ENCODE results near the gene KIRREL3.

The KIRREL3 gene

GRCh38 chr11:126893796-126894195 is 106.8 kb downstream of the KIRREL3 start:
- no peaks in the 10 kb centered on the region for H3K4me1 ChIP-seq (ENCODE audit: control insufficient read depth, insufficient read depth, low read length)
- H3K4me3 ChIP-seq (ENCODE audit: low read length): no peak overlapping the region
- H3K36me3 ChIP-seq (ENCODE audit: control insufficient read depth, insufficient read depth, low read length): no peaks in the 10 kb centered on the region
- no peaks in the 10 kb centered on the region for H3K27me3 ChIP-seq (ENCODE audit: control insufficient read depth, insufficient read depth, low read length)
- no peak overlapping the region for H3K9ac ChIP-seq (ENCODE audit: low read length)
- H3K27ac ChIP-seq (ENCODE audit: low read depth, low read length): no peak overlapping the region

GRCh38 chr11:126892756-126893155 is 107.8 kb downstream of the KIRREL3 start:
- Histone ChIP-seq H3K4me1 (ENCODE audit: control insufficient read depth, insufficient read depth, low read length) (no peaks in the 10 kb centered on the region), H3K27ac (ENCODE audit: low read depth, low read length) (no peak overlapping the region), H3K36me3 (ENCODE audit: control insufficient read depth, insufficient read depth, low read length) (no peaks in the 10 kb centered on the region), H3K27me3 (ENCODE audit: control insufficient read depth, insufficient read depth, low read length) (no peaks in the 10 kb centered on the region), H3K4me3 (ENCODE audit: low read length) (no peak overlapping the region), H3K9ac (ENCODE audit: low read length) (no peak overlapping the region)

GRCh38 chr11:126891556-126892217 is 108.9 kb downstream of the KIRREL3 start:
- Histone ChIP-seq H3K27ac (ENCODE audit: low read depth, low read length) (no peak overlapping the region), H3K4me3 (ENCODE audit: low read length) (no peak overlapping the region), H3K4me1 (ENCODE audit: control insufficient read depth, insufficient read depth, low read length) (no peaks in the 10 kb centered on the region), H3K9ac (ENCODE audit: low read length) (no peak overlapping the region), H3K27me3 (ENCODE audit: control insufficient read depth, insufficient read depth, low read length) (no peaks in the 10 kb centered on the region), H3K36me3 (ENCODE audit: control insufficient read depth, insufficient read depth, low read length) (no peaks in the 10 kb centered on the region)

GRCh38 chr11:126890561-126890960 is 110.0 kb downstream of the KIRREL3 start:
- Histone ChIP-seq H3K27ac (ENCODE audit: low read depth, low read length) (no peak overlapping the region), H3K36me3 (ENCODE audit: control insufficient read depth, insufficient read depth, low read length) (no peaks in the 10 kb centered on the region), H3K4me3 (ENCODE audit: low read length) (no peak overlapping the region), H3K4me1 (ENCODE audit: control insufficient read depth, insufficient read depth, low read length) (no peaks in the 10 kb centered on the region), H3K9ac (ENCODE audit: low read length) (no peak overlapping the region), H3K27me3 (ENCODE audit: control insufficient read depth, insufficient read depth, low read length) (no peaks in the 10 kb centered on the region)

GRCh38 chr11:126888115-126888712 is 112.4 kb downstream of the KIRREL3 start:
- Histone ChIP-seq H3K27me3 (ENCODE audit: control insufficient read depth, insufficient read depth, low read length) (no peaks in the 10 kb centered on the region), H3K4me1 (ENCODE audit: control insufficient read depth, insufficient read depth, low read length) (no peaks in the 10 kb centered on the region), H3K36me3 (ENCODE audit: control insufficient read depth, insufficient read depth, low read length) (no peaks in the 10 kb centered on the region), H3K4me3 (ENCODE audit: low read length) (no peak overlapping the region), H3K27ac (ENCODE audit: low read depth, low read length) (no peak overlapping the region), H3K9ac (ENCODE audit: low read length) (no peak overlapping the region)

GRCh38 chr11:126886636-126887035 is 113.9 kb downstream of the KIRREL3 start:
- Histone ChIP-seq H3K27ac (ENCODE audit: low read depth, low read length) (no peak overlapping the region), H3K27me3 (ENCODE audit: control insufficient read depth, insufficient read depth, low read length) (no peaks in the 10 kb centered on the region), H3K4me3 (ENCODE audit: low read length) (no peak overlapping the region), H3K9ac (ENCODE audit: low read length) (no peak overlapping the region), H3K36me3 (ENCODE audit: control insufficient read depth, insufficient read depth, low read length) (no peaks in the 10 kb centered on the region), H3K4me1 (ENCODE audit: control insufficient read depth, insufficient read depth, low read length) (no peaks in the 10 kb centered on the region)

- H3K27me3 ChIP-seq (ENCODE audit: control insufficient read depth, insufficient read depth, low read length): no peaks in the 10 kb centered on the region
- H3K9ac ChIP-seq (ENCODE audit: low read length): no peak overlapping the region
- H3K4me1 ChIP-seq (ENCODE audit: control insufficient read depth, insufficient read depth, low read length): no peaks in the 10 kb centered on the region
- H3K4me3 ChIP-seq (ENCODE audit: low read length): no peak overlapping the region
- no peaks in the 10 kb centered on the region for H3K36me3 ChIP-seq (ENCODE audit: control insufficient read depth, insufficient read depth, low read length)
- no peak overlapping the region for H3K27ac ChIP-seq (ENCODE audit: low read depth, low read length)
Measured at GRCh38 chr11:126886085-126886484, 114.5 kb downstream of the KIRREL3 start.

GRCh38 chr11:126884594-126884993 is 116.0 kb downstream of the KIRREL3 start:
- no peaks in the 10 kb centered on the region for H3K4me1 ChIP-seq (ENCODE audit: control insufficient read depth, insufficient read depth, low read length)
- no peak overlapping the region for H3K4me3 ChIP-seq (ENCODE audit: low read length)
- no peaks in the 10 kb centered on the region for H3K27me3 ChIP-seq (ENCODE audit: control insufficient read depth, insufficient read depth, low read length)
- no peak overlapping the region for H3K27ac ChIP-seq (ENCODE audit: low read depth, low read length)
- H3K36me3 ChIP-seq (ENCODE audit: control insufficient read depth, insufficient read depth, low read length): no peaks in the 10 kb centered on the region
- H3K9ac ChIP-seq (ENCODE audit: low read length): no peak overlapping the region

DNA sequence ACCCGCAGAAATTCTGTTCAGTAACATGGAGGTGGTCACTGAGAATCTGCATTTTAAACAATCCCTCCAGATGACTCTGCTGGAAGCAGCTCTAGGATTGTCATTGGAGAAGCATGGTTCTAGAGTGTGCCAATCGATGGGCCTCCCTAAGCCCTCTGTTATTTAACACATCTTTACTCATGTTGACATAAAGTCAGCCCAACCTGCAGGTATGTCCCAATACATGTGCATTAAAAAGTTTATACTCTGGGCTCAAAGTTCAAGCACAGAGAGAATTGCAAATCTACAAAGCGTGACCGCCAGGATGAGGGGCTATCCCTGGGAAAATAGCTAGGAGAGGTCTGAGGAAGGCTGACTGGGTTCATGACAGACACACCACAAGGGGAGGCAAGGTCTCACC is 116.4 kb downstream of the KIRREL3 start:
- Histone ChIP-seq H3K4me1 (ENCODE audit: control insufficient read depth, insufficient read depth, low read length) (no peaks in the 10 kb centered on the region), H3K27me3 (ENCODE audit: control insufficient read depth, insufficient read depth, low read length) (no peaks in the 10 kb centered on the region), H3K36me3 (ENCODE audit: control insufficient read depth, insufficient read depth, low read length) (no peaks in the 10 kb centered on the region), H3K27ac (ENCODE audit: low read depth, low read length) (no peak overlapping the region), H3K9ac (ENCODE audit: low read length) (no peak overlapping the region), H3K4me3 (ENCODE audit: low read length) (no peak overlapping the region)

- H3K27ac ChIP-seq (ENCODE audit: low read depth, low read length): no peak overlapping the region
- no peaks in the 10 kb centered on the region for H3K27me3 ChIP-seq (ENCODE audit: control insufficient read depth, insufficient read depth, low read length)
- no peak overlapping the region for H3K4me3 ChIP-seq (ENCODE audit: low read length)
- H3K9ac ChIP-seq (ENCODE audit: low read length): no peak overlapping the region
- no peaks in the 10 kb centered on the region for H3K4me1 ChIP-seq (ENCODE audit: control insufficient read depth, insufficient read depth, low read length)
- H3K36me3 ChIP-seq (ENCODE audit: control insufficient read depth, insufficient read depth, low read length): no peaks in the 10 kb centered on the region
Measured at GRCh38 chr11:126880872-126881271, 119.7 kb downstream of the KIRREL3 start.

GRCh38 chr11:126879516-126879915 is 121.1 kb downstream of the KIRREL3 start:
- no peak overlapping the region for H3K27ac ChIP-seq (ENCODE audit: low read depth, low read length)
- H3K9ac ChIP-seq (ENCODE audit: low read length): no peak overlapping the region
- H3K4me3 ChIP-seq (ENCODE audit: low read length): no peak overlapping the region
- H3K27me3 ChIP-seq (ENCODE audit: control insufficient read depth, insufficient read depth, low read length): no peaks in the 10 kb centered on the region
- no peaks in the 10 kb centered on the region for H3K4me1 ChIP-seq (ENCODE audit: control insufficient read depth, insufficient read depth, low read length)
- H3K36me3 ChIP-seq (ENCODE audit: control insufficient read depth, insufficient read depth, low read length): no peaks in the 10 kb centered on the region

DNA sequence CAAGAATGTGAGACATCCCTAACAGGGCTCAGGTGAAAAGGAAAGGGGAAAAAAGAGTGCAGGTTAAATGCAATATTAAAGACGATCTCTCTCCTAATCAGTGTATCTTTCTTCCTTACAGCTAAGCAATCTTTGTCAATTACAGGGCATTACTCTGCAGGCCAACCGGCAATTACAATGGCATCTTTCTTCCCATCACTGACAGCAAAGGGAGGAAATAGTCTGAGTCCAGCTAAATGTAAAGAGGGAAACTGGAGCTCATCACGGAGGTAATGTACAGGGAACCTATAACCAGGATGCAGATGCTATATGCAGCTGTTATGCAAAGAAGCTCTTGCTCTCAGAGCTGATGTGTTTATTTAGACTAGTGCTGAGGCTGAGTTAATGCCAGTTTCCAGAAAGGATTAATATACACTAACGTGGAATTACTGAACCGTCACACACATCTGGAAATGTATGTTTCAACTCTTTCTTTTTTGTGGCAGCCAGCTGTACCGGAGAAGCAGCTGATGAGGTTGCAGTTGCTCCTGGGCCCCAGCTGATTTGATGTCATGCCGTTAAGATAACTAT is 121.6 kb downstream of the KIRREL3 start:
- no peaks in the 10 kb centered on the region for H3K36me3 ChIP-seq (ENCODE audit: control insufficient read depth, insufficient read depth, low read length)
- no peak overlapping the region for H3K27ac ChIP-seq (ENCODE audit: low read depth, low read length)
- H3K4me1 ChIP-seq (ENCODE audit: control insufficient read depth, insufficient read depth, low read length): no peaks in the 10 kb centered on the region
- no peak overlapping the region for H3K9ac ChIP-seq (ENCODE audit: low read length)
- no peak overlapping the region for H3K4me3 ChIP-seq (ENCODE audit: low read length)
- no peaks in the 10 kb centered on the region for H3K27me3 ChIP-seq (ENCODE audit: control insufficient read depth, insufficient read depth, low read length)

DNA sequence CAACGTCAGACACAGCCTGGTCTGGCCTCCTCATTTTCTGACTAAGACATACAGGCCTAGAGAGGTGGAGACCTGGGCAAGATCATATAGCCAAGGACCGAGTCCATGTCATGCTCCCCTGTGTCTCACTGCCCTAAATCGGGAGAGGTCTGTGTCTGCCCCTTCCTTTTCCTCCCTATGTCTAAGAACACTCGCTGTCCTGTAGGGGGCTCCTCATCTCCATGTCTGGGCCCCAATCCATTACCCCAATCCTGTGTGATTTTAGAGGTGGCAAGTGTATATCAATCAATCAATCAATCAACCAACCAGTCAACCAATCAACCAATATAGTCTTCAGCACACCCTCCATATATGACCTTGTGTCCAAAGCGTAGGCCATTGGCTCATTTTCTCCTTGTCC is 125.7 kb downstream of the KIRREL3 start:
- H3K36me3 ChIP-seq (ENCODE audit: control insufficient read depth, insufficient read depth, low read length): no peaks in the 10 kb centered on the region
- H3K27ac ChIP-seq (ENCODE audit: low read depth, low read length): no peak overlapping the region
- H3K9ac ChIP-seq (ENCODE audit: low read length): no peak overlapping the region
- H3K4me1 ChIP-seq (ENCODE audit: control insufficient read depth, insufficient read depth, low read length): no peaks in the 10 kb centered on the region
- H3K27me3 ChIP-seq (ENCODE audit: control insufficient read depth, insufficient read depth, low read length): no peaks in the 10 kb centered on the region
- no peak overlapping the region for H3K4me3 ChIP-seq (ENCODE audit: low read length)

Measured in rectal smooth muscle tissue (tissue), 1 donor.